ENCODE measurements around the gene AFTPH. TPM values are rescaled to one million over a fixed set of nuclear protein-coding genes. Genes with fewer than 3 reads are reported as not detected.

The AFTPH gene
- total RNA-seq, 4 donors from 2014 or later = 27.7 to 50.3 (median 38.1) TPM

- Histone ChIP-seq H3K9me3 (no peaks in the 10 kb centered on the region), H3K27me3 (no peaks in the 10 kb centered on the region), H3K4me1 (peaks cover 0 to 26% (median 9%) of the 10 kb centered on the region in 4 donors), H3K36me3 (peaks cover 0 to 4% (median 0%) of the 10 kb centered on the region in 3 donors), H3K4me3 (no peak overlapping the region), H3K27ac (no peak overlapping the region)
- TF ChIP-seq CTCF (IDR thresholded peaks at IDR 0.05) (no peak), POLR2A (IDR thresholded peaks at IDR 0.05) (no peak), EP300 (IDR thresholded peaks at IDR 0.05) (no peak)
- no peak for DNase-seq (ENCODE audit: low spot score in 2 of 2)
Observed at GRCh38 chr2:64533882-64534281, 9.8 kb downstream of the AFTPH start.

- peaks cover 0 to 4% (median 0%) of the 10 kb centered on the region in 3 donors for H3K36me3 ChIP-seq
- H3K4me3 ChIP-seq = no peak overlapping the region
- no peak overlapping the region for H3K27ac ChIP-seq
- WGBS, 2 donors = 77 to 82% methylated on average over 3 of the region's 3 CpGs
- H3K27me3 ChIP-seq = no peaks in the 10 kb centered on the region
- peaks cover 0 to 31% (median 9%) of the 10 kb centered on the region in 4 donors for H3K4me1 ChIP-seq
- TF ChIP-seq CTCF (IDR thresholded peaks at IDR 0.05) (no peak), POLR2A (IDR thresholded peaks at IDR 0.05) (no peak), EP300 (IDR thresholded peaks at IDR 0.05) (no peak)
- DNase-seq (ENCODE audit: low spot score in 2 of 2) = no peak
- no peaks in the 10 kb centered on the region for H3K9me3 ChIP-seq
Observed at GRCh38 chr2:64534363-64534762, 10.2 kb downstream of the AFTPH start.

- WGBS, 2 donors = 98 to 100% methylated on average over 1 of the region's 1 CpG
- TF ChIP-seq POLR2A (IDR thresholded peaks at IDR 0.05) (no peak), CTCF (IDR thresholded peaks at IDR 0.05) (no peak), EP300 (IDR thresholded peaks at IDR 0.05) (no peak)
- no peaks in the 10 kb centered on the region for H3K27me3 ChIP-seq
- H3K4me3 ChIP-seq = no peak overlapping the region
- H3K9me3 ChIP-seq = no peaks in the 10 kb centered on the region
- no peak overlapping the region for H3K27ac ChIP-seq
- H3K4me1 ChIP-seq = peaks cover 0 to 37% (median 9%) of the 10 kb centered on the region in 4 donors
- no peak for DNase-seq (ENCODE audit: low spot score in 2 of 2)
- no peaks in the 10 kb centered on the region for H3K36me3 ChIP-seq
Observed at GRCh38 chr2:64535024-64535423, 10.9 kb downstream of the AFTPH start.

- DNase-seq (ENCODE audit: low spot score in 2 of 2) = no peak
- TF ChIP-seq CTCF (IDR thresholded peaks at IDR 0.05) = no peak
- TF ChIP-seq EP300 (IDR thresholded peaks at IDR 0.05) = no peak
- no peak for TF ChIP-seq POLR2A (IDR thresholded peaks at IDR 0.05)
- no peaks in the 10 kb centered on the region for H3K9me3 ChIP-seq
- H3K4me1 ChIP-seq = peaks cover 0 to 36% (median 9%) of the 10 kb centered on the region in 4 donors
- no peaks in the 10 kb centered on the region for H3K27me3 ChIP-seq
- no peak overlapping the region for H3K4me3 ChIP-seq
- WGBS, 2 donors = 80 to 82% methylated on average over 2 of the region's 2 CpGs
- H3K36me3 ChIP-seq = no peaks in the 10 kb centered on the region
- H3K27ac ChIP-seq = no peak overlapping the region
Observed at GRCh38 chr2:64537991-64538390, 13.9 kb downstream of the AFTPH start.

GRCh38 chr2:64538764-64539433 lies 14.8 kb downstream of the AFTPH start:
- TF ChIP-seq EP300 (IDR thresholded peaks at IDR 0.05) = no peak
- no peak for TF ChIP-seq CTCF (IDR thresholded peaks at IDR 0.05)
- no peak for TF ChIP-seq POLR2A (IDR thresholded peaks at IDR 0.05)
- H3K4me1 ChIP-seq = peaks cover 0 to 35% (median 4%) of the 10 kb centered on the region in 4 donors
- DNase-seq (ENCODE audit: low spot score in 2 of 2) = no peak
- WGBS, 2 donors = 65 to 66% methylated on average over 3 of the region's 3 CpGs
- no peak overlapping the region for H3K27ac ChIP-seq
- no peaks in the 10 kb centered on the region for H3K9me3 ChIP-seq
- no peaks in the 10 kb centered on the region for H3K27me3 ChIP-seq
- no peak overlapping the region for H3K4me3 ChIP-seq
- H3K36me3 ChIP-seq = no peaks in the 10 kb centered on the region
